Skeletal muscle satellite cell (primary cell): ENCODE measurements around the gene PIP5K1B.
A peak's percentile ranks its signal among the peaks of the same experiment; 100 is the strongest.

Source experiments
- H3K27me3 ChIP-seq: 2 replicates; pipeline ENCODE4 v1.7.0; 2013; ENCODE audit warnings: low read length; ENCODE audit not compliant: control insufficient read depth, insufficient read depth
- H3K36me3 ChIP-seq: 2 replicates; pipeline ENCODE4 v1.7.0; 2013; ENCODE audit warnings: mild to moderate bottlenecking, control low read depth, low read length; ENCODE audit not compliant: insufficient read depth
- H3K4me1 ChIP-seq: 2 replicates; pipeline ENCODE4 v1.7.0; 2013; ENCODE audit warnings: low read length; ENCODE audit not compliant: control insufficient read depth, insufficient read depth
- H3K4me2 ChIP-seq: 2 replicates; pipeline ENCODE4 v1.7.0; 2013; ENCODE audit warnings: mild to moderate bottlenecking, low read length
- H3K4me3 ChIP-seq: 2 replicates; pipeline ENCODE4 v1.7.0; 2013; ENCODE audit warnings: low read length
- H3K9ac ChIP-seq: 2 replicates; pipeline ENCODE4 v1.7.0; 2013; ENCODE audit warnings: mild to moderate bottlenecking, low read depth, low read length, moderate library complexity
- H3K9me3 ChIP-seq: replicated peaks from 2 replicates; pipeline ENCODE4 v1.7.0; 2013; ENCODE audit warnings: mild to moderate bottlenecking, control low read depth, low read length

PIP5K1B gene

DNA sequence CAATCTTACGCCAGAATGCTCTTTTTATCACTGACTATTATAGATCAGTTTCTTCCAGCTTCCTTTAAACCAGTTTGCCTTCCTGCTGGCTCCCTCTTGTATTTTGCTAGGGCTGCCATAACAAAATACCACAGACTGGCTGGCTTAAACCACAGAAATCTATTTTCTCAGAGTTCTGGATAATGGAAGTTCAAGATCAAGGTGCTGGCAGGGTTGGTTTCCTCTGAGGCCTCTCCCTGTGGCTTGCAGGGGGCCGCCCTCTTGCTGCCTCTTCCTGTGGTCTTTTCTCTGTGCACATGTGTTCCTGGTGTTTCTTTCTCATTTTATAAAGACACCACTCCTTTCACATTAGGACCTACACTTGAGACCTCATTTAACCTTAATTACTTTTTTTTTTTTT, 323.7 kb downstream of the PIP5K1B start:
- no peaks in the 10 kb centered on the region for H3K36me3 ChIP-seq
- peaks cover 4% of the 10 kb centered on the region for H3K9me3 ChIP-seq
- H3K27me3 ChIP-seq, result peaks cover 15% of the 10 kb centered on the region
- H3K4me2 ChIP-seq, result no peak overlapping the region
- no peak overlapping the region for H3K9ac ChIP-seq
- no peaks in the 10 kb centered on the region for H3K4me1 ChIP-seq
- H3K4me3 ChIP-seq, result no peak overlapping the region

DNA sequence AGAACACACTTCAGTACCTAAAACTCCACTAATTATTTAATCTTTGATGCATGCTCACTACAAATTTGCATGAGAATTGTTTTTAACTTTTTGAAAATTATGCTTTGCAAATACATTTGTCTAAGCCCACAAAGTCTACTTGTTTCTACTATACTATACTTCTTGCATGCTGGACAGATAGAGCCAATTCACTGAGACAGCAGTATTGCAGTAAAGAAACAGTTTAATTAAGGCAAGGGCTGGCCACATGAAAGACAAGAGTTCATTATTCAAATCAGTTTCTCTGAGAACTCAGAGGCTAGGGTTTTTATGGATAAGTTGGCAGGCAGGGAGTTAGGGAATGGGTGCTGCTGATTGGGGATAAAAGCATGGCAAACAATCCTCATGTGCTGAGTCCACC, 324.5 kb downstream of the PIP5K1B start:
- Histone ChIP-seq H3K27me3 (peaks cover 7% of the 10 kb centered on the region), H3K9ac (no peak overlapping the region), H3K4me1 (no peaks in the 10 kb centered on the region), H3K36me3 (no peaks in the 10 kb centered on the region), H3K4me2 (no peak overlapping the region), H3K4me3 (no peak overlapping the region), H3K9me3 (peaks cover 4% of the 10 kb centered on the region)

DNA sequence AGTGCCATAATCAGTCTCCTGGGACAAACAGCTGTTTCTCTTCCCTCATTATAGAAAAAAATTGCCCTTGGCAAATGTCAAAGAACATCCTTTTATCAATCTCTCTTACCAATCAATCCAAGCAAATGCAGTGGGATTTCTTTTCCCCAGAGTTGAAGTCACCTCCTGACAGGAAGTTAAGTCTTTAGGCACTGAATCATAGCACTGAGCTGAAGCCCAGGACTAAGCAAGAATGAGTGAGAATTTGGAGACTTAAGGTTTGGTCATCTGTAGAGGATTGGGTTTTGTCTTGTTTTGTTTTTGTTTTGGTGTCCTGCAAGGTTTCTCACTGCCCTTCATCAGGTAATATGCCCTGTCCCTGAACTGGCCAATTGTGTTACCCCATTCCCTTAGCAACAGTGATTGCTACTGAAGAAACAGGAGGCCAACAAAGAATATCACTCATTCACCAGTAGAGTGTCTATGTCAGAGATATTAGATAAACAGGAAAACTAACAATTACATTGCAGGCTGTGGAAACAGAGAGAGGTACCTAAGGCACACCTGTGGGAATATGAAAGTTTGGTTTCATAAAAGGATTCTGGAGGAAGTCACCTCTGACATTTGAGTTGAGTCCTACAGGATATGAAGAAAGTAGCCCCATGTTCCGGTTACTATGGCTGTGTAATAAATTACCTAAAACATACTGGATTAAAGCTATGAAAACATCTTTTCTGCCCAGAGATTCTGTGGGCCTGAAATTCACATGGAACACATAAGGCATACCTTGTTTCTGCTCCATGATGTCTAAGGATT, 326.0 kb downstream of the PIP5K1B start:
- Histone ChIP-seq H3K4me3 (no peak overlapping the region), H3K27me3 (peaks cover under 1% of the 10 kb centered on the region), H3K4me1 (peaks cover 4% of the 10 kb centered on the region), H3K9me3 (peaks cover 4% of the 10 kb centered on the region), H3K9ac (no peak overlapping the region), H3K4me2 (no peak overlapping the region), H3K36me3 (no peaks in the 10 kb centered on the region)

DNA sequence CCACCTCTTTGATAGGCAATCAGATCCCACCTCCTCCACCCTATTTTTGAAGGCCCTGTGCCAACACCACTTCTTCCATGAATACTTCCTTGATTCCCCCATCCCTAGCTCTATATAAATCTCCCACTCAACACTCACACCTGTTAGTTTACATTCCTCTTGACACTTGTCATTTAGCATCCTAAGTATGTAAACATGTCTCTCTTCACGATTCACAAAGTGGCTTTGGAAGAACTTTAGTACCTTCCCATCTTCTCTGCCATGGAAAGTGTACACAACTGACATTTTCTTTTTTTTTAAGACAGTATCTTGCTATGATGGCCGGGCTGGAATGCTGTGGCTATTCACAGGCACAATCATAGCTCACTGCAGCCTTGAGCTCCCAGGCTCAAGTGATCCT, 329.0 kb downstream of the PIP5K1B start:
- no peak overlapping the region for H3K9ac ChIP-seq
- no peak overlapping the region for H3K4me3 ChIP-seq
- peaks cover 10% of the 10 kb centered on the region for H3K4me1 ChIP-seq
- H3K27me3 ChIP-seq, result no peaks in the 10 kb centered on the region
- peaks cover 4% of the 10 kb centered on the region for H3K9me3 ChIP-seq
- no peak overlapping the region for H3K4me2 ChIP-seq
- H3K36me3 ChIP-seq, result no peaks in the 10 kb centered on the region

DNA sequence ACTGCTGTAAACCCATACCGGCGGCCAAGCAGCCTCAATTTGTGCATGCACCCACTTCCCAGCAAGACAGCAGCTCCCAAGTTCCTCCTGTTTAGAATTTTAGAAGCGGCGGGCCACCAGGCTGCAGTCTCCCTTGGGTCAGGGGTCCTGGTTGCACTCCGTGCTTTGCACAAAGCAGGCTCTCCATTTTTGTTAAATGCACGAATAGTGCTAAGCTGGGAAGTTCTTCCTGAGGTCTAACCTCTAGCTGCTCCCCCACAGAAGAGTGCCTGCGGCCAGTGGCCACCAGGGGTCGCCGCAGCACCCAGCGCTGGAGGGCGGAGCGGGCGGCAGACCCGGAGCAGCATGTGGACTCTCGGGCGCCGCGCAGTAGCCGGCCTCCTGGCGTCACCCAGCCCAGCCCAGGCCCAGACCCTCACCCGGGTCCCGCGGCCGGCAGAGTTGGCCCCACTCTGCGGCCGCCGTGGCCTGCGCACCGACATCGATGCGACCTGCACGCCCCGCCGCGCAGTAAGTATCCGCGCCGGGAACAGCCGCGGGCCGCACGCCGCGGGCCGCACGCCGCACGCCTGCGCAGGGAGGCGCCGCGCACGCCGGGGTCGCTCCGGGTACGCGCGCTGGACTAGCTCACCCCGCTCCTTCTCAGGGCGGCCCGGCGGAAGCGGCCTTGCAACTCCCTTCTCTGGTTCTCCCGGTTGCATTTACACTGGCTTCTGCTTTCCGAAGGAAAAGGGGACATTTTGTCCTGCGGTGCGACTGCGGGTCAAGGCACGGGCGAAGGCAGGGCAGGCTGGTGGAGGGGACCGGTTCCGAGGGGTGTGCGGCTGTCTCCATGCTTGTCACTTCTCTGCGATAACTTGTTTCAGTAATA, 330.6 kb downstream of the PIP5K1B start, which contains the start of gene FXN:
Gene FXN, plus strand, starts transcription at position 315 of the 871 bp plus-strand sequence. Its CDS starts 31 bp downstream, at position 346.
- Histone ChIP-seq H3K9ac (peak within 1 kb of the TSS; percentile 82), H3K27me3 (no peaks in the 10 kb centered on the region), H3K4me3 (peak within 1 kb of the TSS; percentile 84), H3K4me2 (peak within 1 kb of the TSS; percentile 86), H3K36me3 (no peaks in the 10 kb centered on the region), H3K4me1 (peaks cover 10% of the 10 kb centered on the region), H3K9me3 (no peaks in the 10 kb centered on the region)

GRCh38 chr9:69036309-69036708, 331.3 kb downstream of the PIP5K1B start:
- Histone ChIP-seq H3K9ac (peak overlapping the region; percentile 82), H3K4me3 (peak overlapping the region; percentile 84), H3K4me1 (peaks cover 10% of the 10 kb centered on the region), H3K27me3 (no peaks in the 10 kb centered on the region), H3K36me3 (no peaks in the 10 kb centered on the region), H3K9me3 (no peaks in the 10 kb centered on the region), H3K4me2 (peak overlapping the region; percentile 86)

- Histone ChIP-seq H3K9ac (peak overlapping the region; percentile 82), H3K4me3 (peak overlapping the region; percentile 84)
These were observed 331.8 kb downstream of the PIP5K1B start for GRCh38 chr9:69036799-69037198.

DNA sequence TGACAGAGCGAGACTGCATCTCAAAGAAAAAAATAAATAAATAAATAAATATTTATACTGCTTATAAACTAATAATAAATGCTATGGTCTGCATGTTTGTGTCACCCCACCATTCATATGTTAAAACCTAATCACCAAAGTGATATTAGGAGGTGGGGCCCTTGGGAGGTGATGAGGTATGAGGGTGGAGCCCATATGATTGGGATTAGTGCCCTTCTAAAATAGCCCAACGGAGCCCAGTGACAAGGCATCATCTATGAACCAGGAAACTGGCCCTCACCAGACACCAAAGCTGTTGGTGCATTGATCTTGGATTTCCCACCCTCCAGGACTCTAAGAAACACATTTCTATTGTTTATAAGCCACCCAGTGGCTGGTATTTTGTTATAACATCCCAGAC, 335.6 kb downstream of the PIP5K1B start:
- H3K36me3 ChIP-seq, result no peaks in the 10 kb centered on the region
- no peak overlapping the region for H3K9ac ChIP-seq
- no peak overlapping the region for H3K4me3 ChIP-seq
- peaks cover 13% of the 10 kb centered on the region for H3K4me1 ChIP-seq
- no peaks in the 10 kb centered on the region for H3K9me3 ChIP-seq
- H3K27me3 ChIP-seq, result no peaks in the 10 kb centered on the region
- no peak overlapping the region for H3K4me2 ChIP-seq

More at GRCh38 chr9:69036799-69037198, 331.8 kb downstream of the PIP5K1B start:
- H3K36me3 ChIP-seq, result no peaks in the 10 kb centered on the region
- no peaks in the 10 kb centered on the region for H3K27me3 ChIP-seq
- peaks cover 10% of the 10 kb centered on the region for H3K4me1 ChIP-seq
- H3K4me2 ChIP-seq, result peak overlapping the region; percentile 86
- H3K9me3 ChIP-seq, result no peaks in the 10 kb centered on the region

- H3K4me1 ChIP-seq, result peaks cover 7% of the 10 kb centered on the region
- no peak overlapping the region for H3K4me3 ChIP-seq
- no peak overlapping the region for H3K9ac ChIP-seq
- H3K9me3 ChIP-seq, result no peaks in the 10 kb centered on the region
- peaks cover 17% of the 10 kb centered on the region for H3K36me3 ChIP-seq
- H3K27me3 ChIP-seq, result no peaks in the 10 kb centered on the region
- no peak overlapping the region for H3K4me2 ChIP-seq
These were observed 339.5 kb downstream of the PIP5K1B start for GRCh38 chr9:69044240-69045219.

DNA sequence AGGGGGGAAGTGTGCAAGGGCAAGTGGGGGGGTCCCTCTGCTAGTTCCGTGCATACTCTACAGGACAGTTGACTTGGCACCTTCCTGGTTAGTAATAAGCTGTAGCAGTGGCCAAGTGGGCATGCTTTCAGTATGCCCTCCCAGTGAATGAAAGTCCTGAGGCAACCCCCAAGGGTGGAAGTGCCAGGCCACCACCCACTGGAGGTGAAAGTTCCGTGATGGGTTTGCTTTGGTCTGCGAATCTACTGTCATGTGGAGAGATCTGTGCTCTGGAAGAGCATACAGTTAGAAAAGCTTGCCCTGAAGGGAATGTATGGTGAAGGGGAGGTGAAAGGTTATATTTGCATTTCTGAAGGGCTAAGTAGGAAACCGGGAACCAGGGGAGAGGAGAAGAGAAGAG, 340.8 kb downstream of the PIP5K1B start:
- Histone ChIP-seq H3K4me3 (no peak overlapping the region), H3K9ac (no peak overlapping the region), H3K4me2 (no peak overlapping the region), H3K9me3 (no peaks in the 10 kb centered on the region), H3K27me3 (no peaks in the 10 kb centered on the region), H3K4me1 (peaks cover 7% of the 10 kb centered on the region), H3K36me3 (peaks cover 17% of the 10 kb centered on the region)

DNA sequence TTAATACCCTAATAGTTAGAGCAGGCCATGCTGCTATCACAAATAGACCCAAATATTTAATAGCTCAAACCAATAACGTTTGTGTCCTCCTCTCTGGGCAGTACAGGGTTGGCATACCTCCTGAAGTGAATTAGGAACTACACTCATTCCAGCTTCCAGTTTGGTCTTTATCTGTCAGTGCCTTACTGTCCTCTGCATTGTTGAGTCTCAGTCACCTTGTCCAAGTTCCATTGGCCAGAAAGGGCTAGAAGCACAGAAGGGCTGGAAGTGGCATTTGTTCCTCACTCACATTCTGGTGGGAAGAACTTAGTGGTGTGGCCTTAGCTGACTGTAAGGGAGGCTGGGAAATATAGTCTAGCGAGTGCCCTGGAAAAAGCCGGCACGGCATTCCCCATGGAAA, 341.7 kb downstream of the PIP5K1B start:
- Histone ChIP-seq H3K4me3 (no peak overlapping the region), H3K27me3 (no peaks in the 10 kb centered on the region), H3K9me3 (no peaks in the 10 kb centered on the region), H3K4me2 (no peak overlapping the region), H3K9ac (no peak overlapping the region), H3K4me1 (peaks cover 7% of the 10 kb centered on the region), H3K36me3 (peaks cover 17% of the 10 kb centered on the region)
